Smooth muscle cell (in vitro differentiated cells): Measurements from ENCODE around the gene MEGF9. TPM values are rescaled to one million over a fixed set of nuclear protein-coding genes. Genes with fewer than 3 reads are reported as not detected.

ENCODE experiments used
- DNase-seq: peaks from one replicate; lab custom pipeline; 2025; ENCODE audit not compliant: unreplicated experiment; lab: John Stamatoyannopoulos, UW
- H2AFZ ChIP-seq: fragments of 200-600 bp; sonication (generic); 2 replicates; pipeline ENCODE4 v1.6.0; 2016; ENCODE audit warnings: antibody characterized with exemption, low read depth, mild to moderate bottlenecking
- H3F3A ChIP-seq: fragments of 200-600 bp; sonication (generic); 2 replicates; pipeline ENCODE4 v1.6.0; 2017; ENCODE audit warnings: antibody characterized with exemption, low read depth
- H3K27ac ChIP-seq: fragments of 200-600 bp; sonication (generic); 2 replicates; pipeline ENCODE4 v1.5.1; 2016; ENCODE audit warnings: low read depth, mild to moderate bottlenecking
- H3K27me3 ChIP-seq: fragments of 200-600 bp; sonication (generic); 2 replicates; pipeline ENCODE4 v1.6.1; 2016; ENCODE audit warnings: low read depth, mild to moderate bottlenecking
- H3K36me3 ChIP-seq: fragments of 200-600 bp; sonication (generic); 2 replicates; pipeline ENCODE4 v1.5.1; 2016; ENCODE audit warnings: low read depth
- H3K4me1 ChIP-seq: fragments of 200-600 bp; sonication (generic); 2 replicates; pipeline ENCODE4 v1.5.1; 2016; ENCODE audit warnings: low read depth
- H3K4me2 ChIP-seq: fragments of 200-600 bp; sonication (generic); 2 replicates; pipeline ENCODE4 v1.6.0; 2016; ENCODE audit warnings: mild to moderate bottlenecking
- H3K4me3 ChIP-seq: fragments of 200-600 bp; sonication (generic); 2 replicates; pipeline ENCODE4 v1.5.1; 2016; ENCODE audit warnings: mild to moderate bottlenecking
- H3K79me2 ChIP-seq: fragments of 200-600 bp; sonication (generic); 2 replicates; pipeline ENCODE4 v1.6.0; 2016; ENCODE audit warnings: low read depth, mild to moderate bottlenecking
- H3K9ac ChIP-seq: fragments of 200-600 bp; sonication (generic); 2 replicates; pipeline ENCODE4 v1.6.0; 2016; ENCODE audit warnings: low read depth
- H3K9me3 ChIP-seq: fragments of 200-600 bp; sonication (generic); replicated peaks from 2 replicates; pipeline ENCODE4 v1.5.1; 2016; ENCODE audit warnings: low read depth
- H4K20me1 ChIP-seq: fragments of 200-600 bp; sonication (generic); 2 replicates; pipeline ENCODE4 v1.6.0; 2016; ENCODE audit warnings: low read depth
- CTCF ChIP-seq: fragments of 200-600 bp; sonication (generic); IDR thresholded peaks from 2 replicates; pipeline ENCODE4 v1.5.1; 2017; ENCODE audit warnings: borderline replicate concordance, mild to moderate bottlenecking, antibody characterized with exemption; ENCODE audit not compliant: insufficient read depth, poor library complexity, severe bottlenecking
- WGBS: methylation state at CpG from one replicate; pipeline ENCODE4 v1.1.7; 2016; ENCODE audit warnings: low lambda C conversion rate; 5-methylcytosine and 5-hydroxymethylcytosine counted together
- polyA plus RNA-seq: library from polyadenylated mRNA; unstranded; fragments of >200 nt; fragmentation: Nextera tagmentation; extraction: Ambion mirVana; gene quantifications from 2 replicates; pipeline ENCODE4 v1.2.1, GENCODE V29; 2016
- total RNA-seq: library from RNA; depleted of rRNA; stranded (reverse); fragments of >200 nt; gene quantifications from 2 replicates; pipeline ENCODE4 v1.2.3, GENCODE V29; 2014

MEGF9 gene
- total and polyA plus RNA-seq, 2 experiments from 2014 or later, result 1.8 to 6.0 TPM

GRCh38 chr9:120610975-120611689 lies 103.1 kb downstream of the MEGF9 start:
- H3K36me3 ChIP-seq, result no peaks in the 10 kb centered on the region
- no peaks in the 10 kb centered on the region for H4K20me1 ChIP-seq
- H3K9ac ChIP-seq, result no peak overlapping the region
- H3K4me1 ChIP-seq, result no peaks in the 10 kb centered on the region
- no peaks in the 10 kb centered on the region for H3K9me3 ChIP-seq
- H2AFZ ChIP-seq, result no peak overlapping the region
- H3K4me3 ChIP-seq, result no peak overlapping the region
- H3F3A ChIP-seq, result no peaks in the 10 kb centered on the region
- H3K27me3 ChIP-seq, result no peaks in the 10 kb centered on the region
- no peak overlapping the region for H3K4me2 ChIP-seq
- H3K79me2 ChIP-seq, result no peaks in the 10 kb centered on the region
- H3K27ac ChIP-seq, result peak overlapping the region; percentile 53
- no peak for DNase-seq
- TF ChIP-seq CTCF, result peak; percentile 16

GRCh38 chr9:120609636-120610035 lies 104.6 kb downstream of the MEGF9 start:
- 89% methylated on average over 2 of the region's 2 CpGs for WGBS
- Histone ChIP-seq H3K36me3 (no peaks in the 10 kb centered on the region), H3K27me3 (no peaks in the 10 kb centered on the region), H3K4me2 (no peak overlapping the region), H3K9ac (no peak overlapping the region), H2AFZ (no peak overlapping the region), H3F3A (no peaks in the 10 kb centered on the region), H3K79me2 (no peaks in the 10 kb centered on the region), H3K4me3 (no peak overlapping the region), H3K9me3 (no peaks in the 10 kb centered on the region), H3K4me1 (no peaks in the 10 kb centered on the region), H4K20me1 (no peaks in the 10 kb centered on the region), H3K27ac (no peak overlapping the region)
- no peak for DNase-seq
- no peak for TF ChIP-seq CTCF

- Histone ChIP-seq H3K36me3 (no peaks in the 10 kb centered on the region), H3F3A (no peaks in the 10 kb centered on the region), H3K27me3 (no peaks in the 10 kb centered on the region), H3K9ac (no peak overlapping the region), H3K4me2 (no peak overlapping the region), H3K9me3 (no peaks in the 10 kb centered on the region), H3K27ac (peak overlapping the region; percentile 62), H3K4me3 (no peak overlapping the region), H4K20me1 (no peaks in the 10 kb centered on the region), H2AFZ (no peak overlapping the region), H3K79me2 (no peaks in the 10 kb centered on the region), H3K4me1 (no peaks in the 10 kb centered on the region)
- TF ChIP-seq CTCF, result no peak
- no peak for DNase-seq
These were observed 105.8 kb downstream of the MEGF9 start for GRCh38 chr9:120608421-120608820.

- no peak overlapping the region for H3K4me3 ChIP-seq
- no peaks in the 10 kb centered on the region for H4K20me1 ChIP-seq
- no peaks in the 10 kb centered on the region for H3K4me1 ChIP-seq
- H3F3A ChIP-seq, result no peaks in the 10 kb centered on the region
- 83% methylated on average over 1 of the region's 1 CpG for WGBS
- H2AFZ ChIP-seq, result no peak overlapping the region
- no peak for TF ChIP-seq CTCF
- H3K9ac ChIP-seq, result no peak overlapping the region
- H3K9me3 ChIP-seq, result no peaks in the 10 kb centered on the region
- no peak overlapping the region for H3K4me2 ChIP-seq
- no peak overlapping the region for H3K27ac ChIP-seq
- DNase-seq, result no peak
- H3K27me3 ChIP-seq, result no peaks in the 10 kb centered on the region
- no peaks in the 10 kb centered on the region for H3K79me2 ChIP-seq
- H3K36me3 ChIP-seq, result no peaks in the 10 kb centered on the region
These were observed 110.7 kb downstream of the MEGF9 start for GRCh38 chr9:120603591-120603990.
